OCI-LY3 (cell line): ENCODE data around the gene KMT5B.

Experiments
- CTCF ChIP-seq: fragments of 200-600, 300-600 bp; sonication (generic); IDR thresholded peaks from 2 replicates; pipeline ENCODE4 v1.5.1; 2014; ENCODE audit warnings: antibody characterized with exemption, low read length, low read depth
- EZH2phosphoT487 ChIP-seq: fragments of 200-600 bp; shearing (Covaris generic); IDR thresholded peaks from 2 replicates; pipeline ENCODE4 v1.6.1; 2018; ENCODE audit warnings: antibody characterized with exemption, mixed run types, low read depth

DNA sequence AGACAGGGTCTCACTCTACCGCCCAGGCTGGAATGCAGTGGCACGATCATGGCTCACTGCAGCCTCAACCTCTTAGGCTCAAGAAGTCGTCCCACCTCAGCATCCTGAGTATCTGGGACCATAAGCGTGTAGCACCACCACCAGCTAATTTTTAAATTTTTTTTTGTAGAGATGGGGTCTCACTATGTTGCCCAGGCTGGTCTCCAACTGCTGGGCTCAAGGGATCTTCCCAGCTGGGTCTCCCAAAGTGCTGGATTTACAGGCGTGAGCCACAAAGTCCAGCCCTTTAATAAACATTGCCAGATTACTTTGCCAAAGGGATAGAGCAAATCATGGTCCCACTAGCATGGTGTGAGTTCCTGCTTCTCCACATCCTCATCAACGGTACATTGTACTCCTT, 45.6 kb downstream of the KMT5B start:
- TF ChIP-seq CTCF, result no peak
- no peak for TF ChIP-seq EZH2phosphoT487
